UCSD-AML1 (cell line): ENCODE results near the gene TMEM163.
"Not testable (repeated sequence)": the region's sequence is repeated elsewhere in the genome, so short reads cannot be mapped to it uniquely, and the experiment has no call there.

Source experiments
- DNase-seq: peaks from one replicate; lab custom pipeline; 2025; ENCODE audit not compliant: unreplicated experiment; lab: John Stamatoyannopoulos, UW

The TMEM163 gene

DNA sequence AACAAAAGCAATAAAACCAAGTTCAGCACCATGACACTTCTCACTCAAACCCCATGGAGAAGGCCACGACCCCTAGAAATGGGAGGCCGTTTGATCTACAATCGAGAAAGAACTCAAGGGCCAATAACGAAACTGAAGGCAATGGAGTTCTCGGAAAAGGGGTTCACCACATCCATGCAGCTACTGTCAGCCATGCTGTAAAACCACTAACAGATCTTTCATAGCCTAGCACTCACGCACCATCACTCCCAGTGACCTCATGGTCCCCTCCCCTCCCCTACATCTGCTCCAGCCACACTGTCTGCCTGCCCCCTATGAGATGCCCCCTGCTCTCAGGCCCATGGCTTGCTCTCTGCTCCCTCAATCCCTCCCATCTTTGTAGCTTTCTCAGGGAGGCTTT lies 135.3 kb downstream of the TMEM163 start:
- DNase-seq = no peak

GRCh38 chr2:134582547-134582899 lies 136.3 kb downstream of the TMEM163 start:
- DNase-seq = no peak

GRCh38 chr2:134581877-134582546 lies 136.8 kb downstream of the TMEM163 start:
- no peak for DNase-seq

GRCh38 chr2:134578316-134578715 lies 140.5 kb downstream of the TMEM163 start:
- no peak for DNase-seq

- DNase-seq = no peak
Measured at GRCh38 chr2:134576478-134576877, 142.3 kb downstream of the TMEM163 start.

DNA sequence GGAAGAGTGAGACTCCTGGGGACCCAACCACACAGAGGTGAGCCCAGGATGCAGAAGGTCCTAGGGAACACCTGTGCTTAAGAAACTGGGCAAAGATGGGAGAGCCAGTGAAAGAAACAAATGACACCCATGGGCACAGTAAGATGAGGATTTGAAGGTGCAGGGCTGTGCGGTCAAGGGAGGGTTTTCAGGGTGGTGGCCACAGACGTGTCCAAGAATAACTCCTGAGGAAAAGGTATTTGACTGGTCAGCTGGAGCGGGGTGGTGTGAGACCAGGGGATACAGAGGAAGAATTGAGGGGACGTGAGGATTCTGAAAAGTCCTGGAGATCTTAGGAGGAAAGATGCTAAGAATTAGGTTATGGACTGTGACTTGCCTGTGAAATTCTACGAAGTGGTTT lies 142.9 kb downstream of the TMEM163 start:
- DNase-seq = no peak

- no peak for DNase-seq
Measured at GRCh38 chr2:134574611-134575330, 144.0 kb downstream of the TMEM163 start.

- DNase-seq = no peak
Measured at GRCh38 chr2:134573724-134574123, 145.1 kb downstream of the TMEM163 start.

DNA sequence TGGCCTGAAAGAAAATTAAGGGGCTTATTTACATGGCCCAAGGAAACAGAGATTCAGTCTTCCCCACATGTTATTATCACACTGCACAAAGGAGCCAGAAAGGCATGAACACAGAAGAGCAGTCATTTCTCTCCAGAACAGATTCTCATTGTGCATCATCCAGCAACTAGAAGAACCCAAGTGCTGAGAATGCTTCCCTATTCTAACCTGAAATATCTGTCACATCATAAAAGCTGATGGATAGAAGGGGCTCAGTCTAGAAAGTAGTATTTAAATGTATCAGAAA lies 145.8 kb downstream of the TMEM163 start:
- no peak for DNase-seq

- no peak for DNase-seq
Measured at GRCh38 chr2:134572314-134573084, 146.3 kb downstream of the TMEM163 start.

DNA sequence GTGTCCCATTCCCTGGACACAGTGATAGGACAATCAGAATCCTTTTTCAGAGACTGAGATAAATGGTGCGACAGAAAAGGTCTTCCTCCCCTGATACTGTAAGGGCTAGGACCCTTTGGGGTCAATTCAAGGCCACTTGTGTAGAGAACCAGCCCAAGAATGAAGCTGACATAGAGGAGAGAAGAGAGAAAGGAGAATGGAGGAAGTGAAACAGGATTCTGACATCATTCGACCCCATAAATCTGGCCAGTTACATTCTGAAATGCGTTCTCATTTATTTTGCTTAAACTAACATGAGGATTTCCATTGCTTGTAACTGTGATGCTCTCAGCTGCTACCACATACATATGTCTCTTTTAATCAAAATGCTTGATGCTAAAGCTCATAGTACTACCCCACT lies 148.1 kb downstream of the TMEM163 start:
- DNase-seq = no peak

DNA sequence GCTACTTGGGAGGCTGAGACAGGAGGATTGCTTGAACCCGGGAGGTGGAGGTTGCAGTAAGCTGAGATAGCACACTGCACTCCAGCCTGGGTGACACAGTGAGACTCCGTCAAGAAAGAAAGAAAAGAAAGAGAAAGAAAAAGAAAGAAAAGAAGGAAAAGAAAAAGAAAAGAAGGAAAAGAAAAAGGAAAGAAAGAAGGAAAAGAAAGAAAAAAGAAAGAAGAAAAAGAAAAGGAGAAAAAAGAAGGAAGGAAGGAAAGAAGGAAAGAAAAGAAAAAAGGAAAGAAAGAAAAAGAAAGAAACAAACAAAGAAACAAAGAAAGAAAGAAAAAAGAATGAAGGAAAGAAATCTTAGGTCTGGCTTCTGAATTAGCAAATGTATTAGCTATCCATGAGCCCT lies 150.4 kb downstream of the TMEM163 start:
- no peak for DNase-seq

GRCh38 chr2:134567666-134568065 lies 151.1 kb downstream of the TMEM163 start:
- no peak for DNase-seq

DNA sequence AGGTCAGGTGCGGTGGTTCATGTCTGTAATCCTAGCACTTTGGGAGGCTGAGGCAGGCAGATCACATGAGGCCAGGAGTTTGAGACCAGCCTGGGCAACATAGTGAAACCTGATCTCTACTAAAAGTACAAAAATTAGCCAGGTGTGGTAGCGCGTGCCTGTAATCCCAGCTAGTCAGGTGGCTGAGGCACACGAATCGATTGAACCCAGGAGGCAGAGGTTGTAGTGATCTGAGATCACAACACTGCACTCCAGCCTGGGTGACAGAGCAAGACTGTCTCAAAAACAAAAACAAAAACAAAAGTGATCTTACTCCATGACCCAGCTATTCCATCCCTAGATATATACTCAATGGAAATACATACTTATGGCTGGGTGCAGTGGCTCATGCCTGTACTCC lies 153.8 kb downstream of the TMEM163 start:
- DNase-seq = not testable (repeated sequence)

GRCh38 chr2:134564549-134564948 lies 154.3 kb downstream of the TMEM163 start:
- DNase-seq = no peak

GRCh38 chr2:134558208-134558830 lies 160.5 kb downstream of the TMEM163 start:
- no peak for DNase-seq

DNA sequence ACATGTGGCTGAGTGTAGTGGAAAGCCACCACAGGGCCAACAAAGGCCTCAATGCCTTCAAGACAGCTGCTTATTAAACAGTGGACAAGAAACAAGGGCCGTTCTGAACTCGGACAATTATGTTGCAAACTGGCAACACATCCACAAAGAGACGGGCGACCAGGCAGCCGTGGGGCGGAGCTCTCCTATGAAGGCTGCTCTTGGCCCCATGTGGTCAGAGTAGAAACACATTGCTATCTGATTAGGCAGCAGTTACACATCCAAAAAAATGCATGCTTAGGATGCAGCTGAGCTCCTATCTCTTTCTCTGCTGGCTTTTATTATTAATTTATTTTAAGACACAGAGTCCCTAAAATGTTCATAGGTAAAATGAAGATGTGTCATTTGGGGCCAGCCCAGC lies 163.4 kb downstream of the TMEM163 start:
- DNase-seq = no peak

DNA sequence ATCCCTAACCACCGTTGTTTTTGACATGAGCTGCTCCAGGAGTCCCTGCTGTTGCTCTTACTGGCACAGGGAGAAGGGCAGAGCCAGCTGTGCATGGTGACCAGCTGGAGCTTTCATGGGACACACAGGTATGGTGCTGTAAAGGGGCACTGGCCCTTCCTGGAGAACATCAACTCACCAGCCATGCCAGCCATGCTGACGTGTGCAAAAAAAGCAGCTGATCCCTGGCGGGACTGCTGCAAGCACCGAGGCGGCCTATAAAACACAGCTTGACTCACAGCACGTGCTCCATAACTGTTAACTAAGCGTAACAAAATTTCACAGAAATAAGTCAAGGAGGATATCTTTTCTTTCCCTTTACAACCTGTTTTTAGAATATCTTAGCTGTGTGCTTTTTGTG lies 165.1 kb downstream of the TMEM163 start:
- DNase-seq = no peak

DNA sequence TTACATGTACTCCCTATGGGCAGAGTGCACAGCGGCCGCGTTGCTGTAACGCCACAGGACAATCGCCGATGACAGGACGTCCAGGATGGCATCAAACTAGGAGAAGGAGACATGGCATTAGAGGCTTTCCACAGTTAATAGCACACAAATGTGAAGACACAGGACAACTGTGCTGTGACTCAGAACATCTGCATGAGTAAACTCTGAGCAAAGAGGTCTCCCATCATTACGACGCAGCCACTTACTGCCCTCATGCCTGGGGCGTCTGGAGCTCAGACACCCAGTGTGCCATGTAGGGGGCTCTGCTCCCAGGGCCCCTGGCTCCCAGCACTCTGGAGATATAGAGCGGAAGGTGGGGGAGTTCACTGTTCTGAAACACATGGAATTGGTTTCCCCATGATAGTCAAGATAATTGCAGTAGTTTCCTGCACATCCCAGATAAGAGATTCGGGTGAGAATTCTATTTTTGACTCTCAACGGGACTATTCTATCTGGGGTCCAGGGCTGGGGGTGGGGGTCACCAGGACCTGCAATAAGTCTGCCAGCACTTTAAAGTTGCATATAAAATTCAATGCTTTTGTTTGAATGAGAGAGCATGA lies 168.1 kb downstream of the TMEM163 start:
- no peak for DNase-seq

DNA sequence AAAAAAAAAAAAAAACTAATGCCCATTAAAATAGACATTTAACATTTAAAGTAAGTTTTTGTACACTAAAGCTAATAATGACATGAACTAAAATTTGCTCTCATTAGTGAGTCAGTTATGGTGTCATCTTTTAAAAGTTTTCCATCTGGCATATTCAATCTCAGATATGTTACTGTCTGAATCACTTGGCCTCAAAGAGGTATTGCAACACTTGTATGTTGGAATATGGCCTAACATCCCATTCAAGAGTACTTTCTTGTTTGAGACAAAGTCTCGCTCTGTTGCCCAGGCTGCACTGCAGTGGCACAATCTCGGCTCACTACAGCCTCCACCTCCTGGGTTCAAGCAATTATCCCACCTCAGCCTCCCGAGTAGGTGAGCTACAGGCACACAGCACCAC lies 169.7 kb downstream of the TMEM163 start:
- no peak for DNase-seq

DNA sequence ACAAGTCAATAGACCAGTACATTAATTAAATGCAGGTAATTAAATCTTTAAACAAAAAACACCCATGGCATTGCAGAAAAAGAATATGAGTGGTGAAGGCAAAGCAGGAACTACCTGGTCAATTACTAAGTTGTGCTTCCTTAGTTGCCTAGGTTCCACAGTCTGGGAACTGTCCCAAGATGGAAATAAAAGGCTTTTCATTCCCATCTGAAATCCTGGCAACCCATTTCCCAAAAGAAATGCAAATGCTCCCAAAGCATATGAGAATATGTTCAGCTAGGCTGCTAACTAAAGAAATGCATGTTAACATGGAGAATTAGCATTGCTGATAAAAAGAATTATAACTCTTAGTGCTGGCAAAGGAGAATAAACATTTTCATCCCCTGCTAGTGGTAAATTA lies 177.8 kb downstream of the TMEM163 start:
- DNase-seq = no peak

DNA sequence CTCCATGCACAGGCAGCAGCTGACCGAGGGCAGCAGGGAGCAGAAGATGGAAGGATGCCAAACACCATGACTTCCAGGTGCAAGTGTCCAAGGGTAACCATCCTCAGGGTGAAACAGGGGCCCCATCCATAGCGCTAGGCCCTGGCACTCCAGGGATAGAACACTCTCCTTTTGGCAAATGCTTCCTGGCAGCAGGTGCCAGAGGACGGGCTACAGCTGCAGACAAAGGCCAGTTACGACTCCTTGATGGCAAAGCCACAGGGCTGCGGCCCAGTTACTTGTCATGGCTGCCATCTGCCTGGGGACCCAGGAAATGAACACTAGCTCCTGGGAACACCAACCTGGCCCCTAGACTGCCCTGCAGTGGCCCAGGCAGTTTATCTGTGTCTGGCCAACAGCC lies 178.8 kb downstream of the TMEM163 start:
- DNase-seq = no peak
